CD14-positive monocyte (primary cell): ENCODE data around the gene METTL24. TPM values are rescaled to one million over a fixed set of nuclear protein-coding genes. Genes with fewer than 3 reads are reported as not detected.
A peak's percentile ranks its signal among the peaks of the same experiment; 100 is the strongest.

ENCODE experiments used
- DNase-seq, 3 donors: peaks; one replicate each; pipeline ENCODE4 v3.0.0-alpha.2; 2011 to 2022
- H2AFZ ChIP-seq: 2 replicates; pipeline ENCODE4 v1.6.0; 2012; ENCODE audit warnings: mild to moderate bottlenecking, low read depth, low read length, inconsistent platforms; ENCODE audit not compliant: insufficient read depth, poor library complexity, severe bottlenecking
- H3K27ac ChIP-seq, 2 donors: 1 replicate in 1 of 2; 2 replicates in 1 of 2; pipeline ENCODE4 v1.5.1; 2012 to 2013; ENCODE audit warnings: low read length in 2 of 2, control low read depth in 1 of 2, inconsistent platforms in 1 of 2, low read depth in 1 of 2, mild to moderate bottlenecking in 1 of 2
- H3K27me3 ChIP-seq, 2 donors: one replicate each; pipeline versions ENCODE4 v1.6.0 to v1.6.1; 2011 to 2013; ENCODE audit warnings: low read length in 2 of 2; ENCODE audit not compliant: control insufficient read depth in 2 of 2, insufficient read depth in 2 of 2
- H3K36me3 ChIP-seq, 2 donors: replicated peaks in 1 of 2; 1 replicate in 1 of 2; 2 replicates in 1 of 2; pipeline versions ENCODE4 v1.5.1 to v1.6.1; 2012 to 2013; ENCODE audit warnings: low read length in 2 of 2, control low read depth in 1 of 2, inconsistent platforms in 1 of 2, mild to moderate bottlenecking in 1 of 2; ENCODE audit not compliant: insufficient read depth in 2 of 2, control insufficient read depth in 1 of 2
- H3K4me1 ChIP-seq, 2 donors: 1 replicate in 1 of 2; 2 replicates in 1 of 2; pipeline versions ENCODE4 v1.5.1 to v1.6.1; 2012 to 2013; ENCODE audit warnings: low read length in 2 of 2, control low read depth in 1 of 2, inconsistent platforms in 1 of 2, mild to moderate bottlenecking in 1 of 2, moderate library complexity in 1 of 2; ENCODE audit not compliant: insufficient read depth in 2 of 2, control insufficient read depth in 1 of 2
- H3K4me2 ChIP-seq: replicated peaks from 2 replicates; pipeline ENCODE3; 2012; ENCODE audit warnings: low read length, moderate library complexity, mild to moderate bottlenecking; ENCODE audit not compliant: poor library complexity, severe bottlenecking; ENCODE audit errors: extremely low read depth
- H3K4me3 ChIP-seq, 3 experiments: fragments of 200-600 bp in 1 of 3; sonication (generic) in 1 of 3; replicated peaks in 1 of 3; 1 replicate in 2 of 3; 2 replicates in 1 of 3; pipeline ENCODE4 v1.5.1; 2011 to 2013; ENCODE audit warnings: low read length in 3 of 3, mild to moderate bottlenecking in 3 of 3, control low read depth in 2 of 3, low read depth in 2 of 3, inconsistent platforms in 1 of 3, moderate library complexity in 1 of 3
- H3K79me2 ChIP-seq: 2 replicates; pipeline ENCODE4 v1.6.0; 2012; ENCODE audit warnings: mild to moderate bottlenecking, control low read depth, inconsistent platforms, low read length, moderate library complexity; ENCODE audit not compliant: insufficient read depth
- H3K9ac ChIP-seq: 2 replicates; pipeline ENCODE4 v1.6.0; 2017; ENCODE audit warnings: low read length, mild to moderate bottlenecking; ENCODE audit not compliant: insufficient read depth, poor library complexity, severe bottlenecking
- H3K9me3 ChIP-seq, 2 donors: replicated peaks in 1 of 2; 1 replicate in 1 of 2; 2 replicates in 1 of 2; pipeline versions ENCODE4 v1.5.1 to v1.6.1; 2012 to 2013; ENCODE audit warnings: low read length in 2 of 2, control low read depth in 1 of 2; ENCODE audit not compliant: control insufficient read depth in 1 of 2, insufficient read depth in 1 of 2
- H4K20me1 ChIP-seq: 2 replicates; pipeline ENCODE4 v1.6.0; 2012; ENCODE audit warnings: mild to moderate bottlenecking, low read length, control low read depth, moderate library complexity; ENCODE audit not compliant: insufficient read depth
- H3K27ac Mint-ChIP-seq, 7 donors: one replicate each; pipeline ENCODE4 v1.8.0; 2020; ENCODE audit warnings: mild to moderate bottlenecking in 7 of 7, mixed read lengths in 7 of 7, moderate library complexity in 6 of 7, inconsistent platforms in 2 of 7
- H3K27me3 Mint-ChIP-seq, 3 donors: one replicate each; pipeline ENCODE4 v1.8.0; 2021 to 2022; ENCODE audit warnings: low read depth in 3 of 3, mild to moderate bottlenecking in 3 of 3, mixed read lengths in 3 of 3, moderate library complexity in 3 of 3, inconsistent platforms in 1 of 3
- H3K36me3 Mint-ChIP-seq, 2 donors: one replicate each; pipeline ENCODE4 v1.8.0; 2020; ENCODE audit warnings: mixed read lengths in 2 of 2, inconsistent platforms in 1 of 2, mild to moderate bottlenecking in 1 of 2
- H3K4me1 Mint-ChIP-seq: one replicate; pipeline ENCODE4 v1.8.0; 2020; ENCODE audit warnings: mild to moderate bottlenecking, mixed read lengths
- H3K4me3 Mint-ChIP-seq, 2 donors: one replicate each; pipeline ENCODE4 v1.8.0; 2020; ENCODE audit warnings: mild to moderate bottlenecking in 2 of 2, mixed read lengths in 2 of 2, moderate library complexity in 1 of 2
- H3K9me3 Mint-ChIP-seq, 7 donors: one replicate each; pipeline ENCODE4 v1.8.0; 2020 to 2022; ENCODE audit warnings: mixed read lengths in 7 of 7, mild to moderate bottlenecking in 6 of 7, moderate library complexity in 6 of 7, inconsistent platforms in 2 of 7
- WGBS: methylation state at CpG from one replicate; pipeline ENCODE4 v1.1.5; 2013; ENCODE audit warnings: missing lambda C conversion rate; ENCODE audit not compliant: insufficient coverage; 5-methylcytosine and 5-hydroxymethylcytosine counted together
- intact Hi-C, 2 donors: fragments of 100-400 bp; cut with micrococcal nuclease; formaldehyde crosslinking; loops; one replicate each; pipeline versions ENCODE4 v1.15.0 to v1.15.1; 2023
- polyA minus RNA-seq: library from RNA; depleted of rRNA, polyadenylated mRNA; stranded (reverse); fragments of >200 nt; gene quantifications from 2 replicates; pipeline ENCODE4 v1.2.3, GENCODE V29; 2012
- polyA plus RNA-seq, 3 donors: library from polyadenylated mRNA; depleted of rRNA in 1 of 3; unstranded in 2 of 3; stranded (reverse) in 1 of 3; fragments of 300-500 nt in 2 of 3; fragments of >200 nt in 1 of 3; fragmentation: Illumina TruSeq in 2 of 3; gene quantifications; 1 replicate in 2 of 3; 2 replicates in 1 of 3; pipeline ENCODE4 v1.2.3, GENCODE V29; 2012 to 2021
- total RNA-seq, 12 experiments: library from RNA in 1 of 12; stranded (reverse) in 1 of 12; fragments of 120-200 nt in 1 of 12; gene quantifications; one replicate each; pipeline ENCODE4 v1.2.4 and lab custom pipeline; 2013 to 2026; ENCODE audit warnings: mixed read lengths in 6 of 12, inconsistent platforms in 1 of 12
- TF ChIP-seq, protein P1 (sequence below): fragments of 200-600 bp; IDR thresholded peaks from one replicate; pipeline ENCODE4 v1.8.0; 2022; ENCODE audit warnings: antibody characterized with exemption, mild to moderate bottlenecking

METTL24 gene, protein sequence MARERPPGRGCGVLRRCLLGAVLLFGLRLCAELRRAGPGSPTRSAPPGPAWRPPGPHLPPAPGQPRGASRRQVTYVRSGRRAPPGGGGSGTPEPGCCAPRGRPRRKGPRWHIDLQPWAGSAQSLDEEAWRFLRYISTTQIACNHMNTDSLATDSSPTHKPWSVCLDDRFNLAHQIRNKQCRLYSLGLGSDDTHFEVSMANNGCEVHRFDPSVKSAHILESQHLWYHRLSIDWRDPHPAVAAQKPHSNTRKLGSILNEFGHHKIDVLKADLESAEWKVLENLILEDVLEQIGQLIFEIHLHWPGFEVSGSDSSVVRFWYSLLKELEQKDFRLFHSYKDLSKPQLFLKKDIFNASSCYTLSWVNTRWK
- not detected for total RNA-seq (2013)
- polyA plus RNA-seq (not detected), polyA minus RNA-seq (0.42 TPM in 1 of 2 replicates, not detected in the other), total RNA-seq (lab: John Stamatoyannopoulos, UW) (0 to 1.4 (median 0) reads per million in 11 experiments)

DNA sequence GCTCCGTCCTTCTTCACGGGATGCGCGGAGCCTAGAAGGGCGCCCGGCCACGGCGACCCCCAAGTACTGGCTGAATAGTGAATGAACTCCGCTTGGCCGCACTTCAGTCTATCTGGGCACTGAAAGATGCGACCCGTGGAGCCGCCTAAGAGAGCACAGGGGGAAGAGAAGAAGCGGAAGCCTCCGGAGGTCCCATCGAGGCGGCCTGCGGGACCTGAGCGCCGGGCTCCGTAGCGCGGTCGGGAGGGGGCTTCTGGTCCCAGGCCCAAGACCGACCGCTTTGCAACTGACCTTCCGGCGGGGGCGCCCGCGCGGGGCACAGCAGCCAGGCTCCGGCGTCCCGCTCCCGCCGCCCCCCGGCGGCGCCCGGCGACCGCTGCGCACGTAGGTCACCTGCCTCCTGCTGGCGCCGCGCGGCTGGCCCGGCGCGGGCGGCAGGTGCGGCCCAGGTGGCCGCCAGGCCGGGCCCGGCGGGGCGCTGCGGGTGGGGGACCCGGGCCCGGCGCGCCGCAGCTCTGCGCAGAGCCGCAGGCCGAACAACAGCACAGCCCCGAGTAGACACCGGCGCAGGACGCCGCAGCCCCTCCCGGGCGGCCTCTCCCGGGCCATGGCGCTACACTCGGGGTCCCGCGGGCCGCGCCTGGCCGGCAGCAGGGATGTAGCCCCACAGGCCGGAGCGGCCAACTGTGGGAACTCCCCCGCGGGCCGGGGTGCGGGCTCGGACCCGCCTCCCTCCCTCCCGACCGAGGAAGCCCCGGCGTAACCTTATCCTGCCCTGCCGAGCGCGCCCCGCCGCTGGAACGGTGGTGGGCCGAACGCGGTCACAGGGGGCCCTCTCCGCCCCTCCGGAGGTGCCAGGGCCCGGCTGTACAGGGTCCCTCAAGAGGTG is at the start of gene METTL24:
Gene METTL24 (minus strand): TSS at position 686 of the 889 bp plus-strand sequence. CDS start 77 bp downstream, at position 609.
- H4K20me1 ChIP-seq: no peaks in the 10 kb centered on the region
- no peak within 1 kb of the TSS for H3K27ac ChIP-seq
- H3K36me3 ChIP-seq: no peaks in the 10 kb centered on the region
- DNase-seq: peak; percentile 1 to 14 (median 5)
- Mint-ChIP-seq H3K4me1 (peaks cover 18% of the 10 kb centered on the region), H3K27ac (no peak within 1 kb of the TSS), H3K4me3 (peak within 1 kb of the TSS; percentile 84 to 96), H3K36me3 (peaks cover 0 to 7% of the 10 kb centered on the region in 2 donors), H3K9me3 (peaks cover 0 to 11% (median 5%) of the 10 kb centered on the region in 7 donors), H3K27me3 (peaks cover 42 to 52% (median 47%) of the 10 kb centered on the region in 3 donors)
- H3K27me3 ChIP-seq: peaks cover 41 to 51% of the 10 kb centered on the region in 2 donors
- H3K4me2 ChIP-seq: peak within 1 kb of the TSS; percentile 79
- peak within 1 kb of the TSS; percentile 37 to 74 (median 45) for H3K4me3 ChIP-seq
- TF ChIP-seq, protein P1, sequence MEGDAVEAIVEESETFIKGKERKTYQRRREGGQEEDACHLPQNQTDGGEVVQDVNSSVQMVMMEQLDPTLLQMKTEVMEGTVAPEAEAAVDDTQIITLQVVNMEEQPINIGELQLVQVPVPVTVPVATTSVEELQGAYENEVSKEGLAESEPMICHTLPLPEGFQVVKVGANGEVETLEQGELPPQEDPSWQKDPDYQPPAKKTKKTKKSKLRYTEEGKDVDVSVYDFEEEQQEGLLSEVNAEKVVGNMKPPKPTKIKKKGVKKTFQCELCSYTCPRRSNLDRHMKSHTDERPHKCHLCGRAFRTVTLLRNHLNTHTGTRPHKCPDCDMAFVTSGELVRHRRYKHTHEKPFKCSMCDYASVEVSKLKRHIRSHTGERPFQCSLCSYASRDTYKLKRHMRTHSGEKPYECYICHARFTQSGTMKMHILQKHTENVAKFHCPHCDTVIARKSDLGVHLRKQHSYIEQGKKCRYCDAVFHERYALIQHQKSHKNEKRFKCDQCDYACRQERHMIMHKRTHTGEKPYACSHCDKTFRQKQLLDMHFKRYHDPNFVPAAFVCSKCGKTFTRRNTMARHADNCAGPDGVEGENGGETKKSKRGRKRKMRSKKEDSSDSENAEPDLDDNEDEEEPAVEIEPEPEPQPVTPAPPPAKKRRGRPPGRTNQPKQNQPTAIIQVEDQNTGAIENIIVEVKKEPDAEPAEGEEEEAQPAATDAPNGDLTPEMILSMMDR: no peak
- under 1% methylated on average over 105 of the region's 107 CpGs for WGBS
- H3K79me2 ChIP-seq: no peaks in the 10 kb centered on the region
- H2AFZ ChIP-seq: peak within 1 kb of the TSS; percentile 63
- H3K9ac ChIP-seq: peak within 1 kb of the TSS; percentile 44
- peaks cover 0 to 15% of the 10 kb centered on the region in 2 donors for H3K9me3 ChIP-seq
- H3K4me1 ChIP-seq: peaks cover 3 to 12% of the 10 kb centered on the region in 2 donors
- intact Hi-C loops: no loop called here

DNA sequence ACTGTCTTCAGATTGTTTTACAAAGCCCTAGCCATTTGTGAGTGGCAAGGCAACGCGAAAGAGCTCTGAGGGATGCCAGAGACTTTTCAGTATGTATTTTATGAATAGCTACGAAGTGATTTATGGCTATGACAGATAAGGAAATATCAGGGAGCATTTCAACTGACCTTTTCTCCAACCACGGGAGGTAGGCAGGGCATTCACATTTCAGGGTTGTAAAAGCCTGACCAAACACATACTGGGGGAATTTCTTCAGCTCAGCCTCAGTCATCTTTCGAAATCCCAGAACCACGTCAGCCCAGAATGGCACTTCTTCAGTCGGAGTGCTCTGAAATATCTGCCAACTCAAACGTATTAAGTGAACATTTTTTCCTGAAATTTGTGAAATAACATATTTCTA is 46.5 kb upstream of the METTL24 start:
- DNase-seq: peak in 1 of 3 donors; percentile 11
- Mint-ChIP-seq H3K9me3 (peaks cover 0 to 2% (median 0%) of the 10 kb centered on the region in 7 donors), H3K27me3 (no peaks in the 10 kb centered on the region), H3K4me3 (no peak overlapping the region), H3K36me3 (peaks cover 11 to 12% of the 10 kb centered on the region in 2 donors), H3K4me1 (peaks cover 10% of the 10 kb centered on the region), H3K27ac (no peak overlapping the region)
- intact Hi-C loops: no loop called here
- H3K4me3 ChIP-seq: no peak overlapping the region
- no peaks in the 10 kb centered on the region for H3K27me3 ChIP-seq
- H3K36me3 ChIP-seq: no peaks in the 10 kb centered on the region
- no peaks in the 10 kb centered on the region for H3K79me2 ChIP-seq
- no peaks in the 10 kb centered on the region for H4K20me1 ChIP-seq
- no peak overlapping the region for H3K4me2 ChIP-seq
- no peaks in the 10 kb centered on the region for H3K9me3 ChIP-seq
- TF ChIP-seq, protein P1: no peak
- no peak overlapping the region for H3K9ac ChIP-seq
- no peak overlapping the region for H2AFZ ChIP-seq
- 43% methylated on average over 2 of the region's 8 CpGs for whole genome bisulfite sequencing
- no peak overlapping the region for H3K27ac ChIP-seq
- peaks cover 0 to 3% of the 10 kb centered on the region in 2 donors for H3K4me1 ChIP-seq
